Astrocyte of the cerebellum (primary cell): ENCODE results near the gene WDR18.

Source experiments
- DNase-seq: peaks from one replicate; pipeline ENCODE4 v3.0.0-alpha.2; 2011; ENCODE audit warnings: low read depth
- H3K4me3 ChIP-seq: 2 replicates; pipeline ENCODE4 v1.5.1; 2011; ENCODE audit warnings: mild to moderate bottlenecking, low read depth, low read length, moderate library complexity
- in situ Hi-C: cut with HindIII; loops from 2 replicates; pipeline ENCODE4 v1.10.0; 2017; ENCODE audit warnings: low sequenced_read_pairs
- TF ChIP-seq, protein P1 (sequence below): IDR thresholded peaks from 2 replicates; pipeline ENCODE4 v1.5.1; 2012; ENCODE audit warnings: low read length, low read depth, moderate library complexity, mild to moderate bottlenecking; ENCODE audit errors: missing control alignments

The WDR18 gene

DNA sequence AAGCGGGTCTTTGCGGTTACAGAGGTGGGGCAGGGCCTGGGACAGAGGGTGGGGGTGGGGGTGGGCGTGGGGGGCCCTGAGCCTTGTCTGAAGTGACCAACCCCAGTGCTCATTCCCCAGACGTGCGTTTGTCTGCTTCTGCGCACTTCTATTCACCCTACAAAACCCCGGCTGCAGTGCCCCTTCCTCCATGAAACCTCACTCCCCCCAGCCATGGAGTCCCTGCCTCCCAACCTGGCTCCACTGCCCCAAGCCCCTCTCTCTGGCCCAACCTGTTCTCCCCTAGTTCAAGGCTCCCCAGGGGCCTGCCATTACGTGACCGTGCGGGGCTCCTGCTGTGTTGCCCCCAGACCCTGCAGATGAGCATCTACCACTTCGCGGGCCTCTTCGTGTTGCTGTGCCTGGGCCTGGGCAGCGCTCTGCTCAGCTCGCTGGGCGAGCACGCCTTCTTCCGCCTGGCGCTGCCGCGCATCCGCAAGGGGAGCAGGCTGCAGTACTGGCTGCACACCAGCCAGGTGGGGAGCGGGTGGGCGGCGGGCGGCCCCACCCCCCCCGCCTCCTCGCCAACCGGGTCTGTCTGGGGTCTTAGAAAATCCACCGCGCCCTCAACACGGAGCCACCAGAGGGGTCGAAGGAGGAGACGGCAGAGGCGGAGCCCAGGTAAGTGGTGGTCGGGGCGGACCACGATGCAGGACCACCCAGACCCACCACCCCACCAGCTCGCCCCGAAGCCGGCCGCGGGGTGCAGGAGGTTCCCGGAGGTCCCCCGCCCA, 24.3 kb downstream of the WDR18 start:
- TF ChIP-seq, protein P1, sequence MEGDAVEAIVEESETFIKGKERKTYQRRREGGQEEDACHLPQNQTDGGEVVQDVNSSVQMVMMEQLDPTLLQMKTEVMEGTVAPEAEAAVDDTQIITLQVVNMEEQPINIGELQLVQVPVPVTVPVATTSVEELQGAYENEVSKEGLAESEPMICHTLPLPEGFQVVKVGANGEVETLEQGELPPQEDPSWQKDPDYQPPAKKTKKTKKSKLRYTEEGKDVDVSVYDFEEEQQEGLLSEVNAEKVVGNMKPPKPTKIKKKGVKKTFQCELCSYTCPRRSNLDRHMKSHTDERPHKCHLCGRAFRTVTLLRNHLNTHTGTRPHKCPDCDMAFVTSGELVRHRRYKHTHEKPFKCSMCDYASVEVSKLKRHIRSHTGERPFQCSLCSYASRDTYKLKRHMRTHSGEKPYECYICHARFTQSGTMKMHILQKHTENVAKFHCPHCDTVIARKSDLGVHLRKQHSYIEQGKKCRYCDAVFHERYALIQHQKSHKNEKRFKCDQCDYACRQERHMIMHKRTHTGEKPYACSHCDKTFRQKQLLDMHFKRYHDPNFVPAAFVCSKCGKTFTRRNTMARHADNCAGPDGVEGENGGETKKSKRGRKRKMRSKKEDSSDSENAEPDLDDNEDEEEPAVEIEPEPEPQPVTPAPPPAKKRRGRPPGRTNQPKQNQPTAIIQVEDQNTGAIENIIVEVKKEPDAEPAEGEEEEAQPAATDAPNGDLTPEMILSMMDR, result no peak

DNA sequence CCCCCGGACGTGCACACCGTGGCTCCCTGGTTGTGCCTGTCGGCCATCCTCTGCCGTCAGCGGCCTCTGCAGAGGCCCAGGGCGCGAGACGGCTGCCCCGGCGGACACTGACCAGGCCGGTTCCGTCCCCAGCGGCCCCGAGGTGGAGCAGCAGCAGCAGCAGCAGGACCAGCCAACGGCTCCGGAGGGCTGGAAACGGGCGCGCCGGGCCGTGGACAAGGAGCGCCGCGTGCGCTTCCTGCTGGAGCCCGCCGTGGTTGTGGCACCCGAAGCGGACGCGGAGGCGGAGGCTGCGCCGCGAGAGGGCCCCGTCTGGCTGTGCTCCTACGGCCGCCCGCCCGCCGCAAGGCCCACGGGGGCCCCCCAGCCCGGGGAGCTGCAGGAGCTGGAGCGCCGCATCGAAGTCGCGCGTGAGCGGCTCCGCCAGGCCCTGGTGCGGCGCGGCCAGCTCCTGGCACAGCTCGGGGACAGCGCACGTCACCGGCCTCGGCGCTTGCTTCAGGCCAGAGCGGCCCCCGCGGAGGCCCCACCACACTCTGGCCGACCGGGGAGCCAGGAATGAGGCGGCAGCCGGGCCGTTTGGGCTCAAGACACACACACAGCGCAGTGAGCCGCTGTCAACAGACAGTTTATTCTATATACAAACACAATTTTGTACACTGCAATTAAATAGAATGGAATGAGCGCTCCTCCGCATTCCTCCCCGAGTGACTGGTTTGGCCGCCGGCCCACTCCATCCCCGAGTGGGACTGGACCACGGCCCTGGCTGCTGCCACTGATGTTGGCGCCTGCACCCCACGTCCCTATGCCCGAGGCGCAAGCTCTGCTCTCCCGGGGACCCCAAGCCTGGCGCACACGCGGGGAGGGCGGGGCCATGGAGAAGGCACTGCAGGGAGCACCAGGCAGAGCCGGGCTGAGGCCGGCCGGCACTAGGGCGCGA, 25.2 kb downstream of the WDR18 start:
- TF ChIP-seq, protein P1, result no peak
- no peak for DNase-seq
- H3K4me3 ChIP-seq, result no peak overlapping the region
- in situ Hi-C loops, result no loop called here

More for the DNA sequence above, 24.3 kb downstream of the WDR18 start:
- no peak overlapping the region for H3K4me3 ChIP-seq
- no peak for DNase-seq
- in situ Hi-C loops, result no loop called here

DNA sequence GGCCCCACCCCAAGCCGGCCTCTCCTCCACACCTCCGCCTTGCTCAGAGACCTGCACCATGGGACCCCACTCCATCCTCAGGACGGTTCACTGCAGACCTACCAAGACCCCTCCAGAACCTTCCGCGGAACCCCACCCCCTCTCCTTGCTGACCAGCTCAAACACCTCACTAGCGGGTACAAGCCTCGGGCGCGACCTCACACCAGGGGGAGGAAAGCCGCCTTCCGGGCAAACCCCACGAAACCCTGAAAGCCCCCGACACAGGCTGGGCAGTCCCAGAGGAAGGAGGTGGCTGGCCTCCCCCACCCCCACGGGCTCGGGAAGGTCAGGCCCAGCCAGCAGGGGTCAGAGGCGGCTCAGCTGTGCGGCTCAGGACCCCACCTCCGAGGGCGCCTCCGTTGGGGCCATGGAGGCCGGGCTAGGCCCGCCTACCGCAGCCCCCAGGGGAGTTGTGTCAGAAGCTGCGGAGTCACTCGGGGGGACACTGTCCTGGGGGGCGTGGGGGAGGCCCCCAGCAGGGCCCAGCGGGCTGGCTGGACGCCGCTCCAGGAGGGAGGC, 25.9 kb downstream of the WDR18 start:
- TF ChIP-seq, protein P1, result no peak
- no peak overlapping the region for H3K4me3 ChIP-seq
- in situ Hi-C loops, result no loop called here
- no peak for DNase-seq

DNA sequence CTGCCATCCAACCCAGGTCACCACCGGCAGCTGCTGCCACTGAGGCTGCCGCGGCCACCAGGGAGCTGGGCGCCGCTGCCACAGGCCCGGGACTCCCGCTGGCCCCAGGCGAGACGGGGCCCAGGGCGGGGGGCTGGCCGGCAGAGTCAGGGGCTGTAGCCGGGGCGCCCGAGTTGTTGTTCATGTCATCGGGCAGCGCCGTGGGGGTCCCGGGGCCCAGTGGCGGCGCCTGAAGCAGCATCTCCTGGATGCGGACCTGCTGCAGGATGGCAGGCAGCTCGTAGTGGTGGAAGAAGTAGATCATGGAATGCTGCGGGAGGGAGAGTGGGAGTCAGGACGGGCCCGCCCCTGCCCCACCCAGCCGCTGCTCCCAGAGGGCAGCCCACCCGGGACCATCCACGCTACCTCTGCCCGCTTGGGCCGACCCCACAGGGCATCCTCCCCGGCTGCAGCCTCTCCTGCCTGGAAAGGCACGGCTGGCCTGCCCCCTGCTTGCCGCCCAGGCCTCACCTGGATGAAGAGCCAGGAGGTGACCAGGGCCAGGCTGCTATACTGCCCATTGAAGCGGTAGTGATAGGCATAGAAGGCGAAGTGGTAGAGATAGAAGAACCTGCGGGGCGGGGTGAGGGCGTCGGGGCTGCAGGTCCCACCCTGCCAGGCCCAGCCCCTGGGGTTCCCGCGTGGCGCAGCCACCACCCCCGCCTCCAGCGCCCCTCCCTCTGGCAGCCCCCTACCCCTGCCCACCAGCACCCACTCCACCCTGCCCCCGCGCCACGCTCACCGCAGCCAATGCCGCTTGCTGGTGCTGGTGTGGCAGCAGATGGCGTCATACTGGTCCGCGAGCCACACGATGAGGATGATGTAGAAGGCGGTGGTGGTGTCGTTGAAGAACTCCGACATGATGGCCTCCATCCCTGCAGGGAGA, 26.7 kb downstream of the WDR18 start:
- in situ Hi-C loops, result no loop called here

DNA sequence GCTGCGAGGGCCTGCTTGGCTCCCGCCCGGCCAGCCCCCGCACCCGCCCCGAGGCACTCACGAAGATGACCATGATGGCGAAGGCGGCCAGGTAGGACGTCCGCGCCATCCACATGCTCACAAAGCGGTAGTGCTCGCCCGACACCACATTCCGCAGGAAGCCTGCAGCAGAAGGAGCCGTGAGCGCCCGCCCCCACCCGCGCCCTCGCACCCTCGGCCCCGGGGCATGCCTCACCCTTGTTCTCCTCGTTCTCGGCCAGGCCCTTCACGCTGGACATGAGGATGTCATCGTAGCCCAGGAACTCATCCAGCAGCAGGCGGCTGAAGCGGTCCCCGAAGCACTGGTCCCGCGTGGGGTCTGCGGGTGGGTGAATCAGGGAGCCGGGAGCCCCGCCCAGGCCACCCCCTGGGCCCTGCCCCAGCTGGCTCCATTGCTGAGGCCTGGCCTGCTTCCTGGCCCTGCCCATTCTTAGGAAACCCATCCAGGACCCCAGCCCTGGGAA, 27.7 kb downstream of the WDR18 start:
- in situ Hi-C loops, result no loop called here
- TF ChIP-seq, protein P1, result no peak
- no peak overlapping the region for H3K4me3 ChIP-seq
- DNase-seq, result no peak

More for the DNA sequence above, 26.7 kb downstream of the WDR18 start:
- no peak for DNase-seq
- TF ChIP-seq, protein P1, result no peak
- H3K4me3 ChIP-seq, result no peak overlapping the region

DNA sequence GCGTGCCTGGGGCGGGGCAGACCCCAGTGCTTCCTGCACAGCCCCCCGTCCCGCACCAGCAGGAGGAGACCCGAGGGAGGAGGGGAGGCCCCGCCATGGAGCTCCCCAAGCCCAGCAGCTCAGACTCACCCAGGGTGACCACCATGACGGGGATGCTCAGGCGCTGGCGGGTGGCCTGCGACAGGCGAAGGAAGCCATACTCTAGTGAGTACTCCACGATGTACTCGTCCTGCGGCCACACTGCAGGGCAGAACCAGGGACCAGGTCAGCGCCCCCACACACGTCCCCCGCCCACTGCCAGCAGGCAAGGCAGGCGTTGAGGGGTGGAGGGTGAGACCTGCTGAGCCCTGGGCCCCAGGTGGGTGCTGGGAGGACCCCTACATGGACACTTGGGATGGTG, 28.2 kb downstream of the WDR18 start:
- TF ChIP-seq, protein P1, result no peak
- H3K4me3 ChIP-seq, result no peak overlapping the region
- DNase-seq, result no peak
- in situ Hi-C loops, result no loop called here
